Anterior cingulate cortex (tissue), 58 donors: ENCODE data around the gene MRPS26.
"Not testable (repeated sequence)": the region's sequence is repeated elsewhere in the genome, so short reads cannot be mapped to it uniquely, and the experiment has no call there.

ENCODE experiments used
- DNase-seq, 58 donors: peaks; one replicate each; lab custom pipeline; 2025; lab: John Stamatoyannopoulos, UW

The MRPS26 gene

GRCh38 chr20:3072530-3073250, 26.8 kb downstream of the MRPS26 start:
- no peak for DNase-seq

GRCh38 chr20:3073251-3073643, 27.4 kb downstream of the MRPS26 start:
- DNase-seq = not testable (repeated sequence)

DNA sequence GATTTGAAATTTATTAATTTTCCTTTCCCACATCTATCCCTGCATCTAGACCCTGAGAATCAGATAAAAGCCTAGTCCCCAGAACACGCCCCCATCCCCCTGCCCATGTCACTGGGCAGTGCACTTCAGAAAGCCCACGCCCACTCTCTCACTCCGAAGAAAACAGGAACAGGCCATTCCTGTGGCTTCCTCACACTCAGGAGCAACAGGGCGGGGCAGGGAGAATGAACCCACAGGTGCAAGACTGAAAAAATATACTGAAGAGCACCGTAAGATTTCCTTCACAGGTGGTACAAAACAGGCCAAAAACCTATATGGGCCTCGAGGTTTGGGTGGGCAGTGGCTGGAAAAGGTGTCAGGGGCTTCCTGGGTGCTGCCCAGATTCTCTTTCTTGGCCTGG, 29.0 kb downstream of the MRPS26 start:
- DNase-seq = no peak

DNA sequence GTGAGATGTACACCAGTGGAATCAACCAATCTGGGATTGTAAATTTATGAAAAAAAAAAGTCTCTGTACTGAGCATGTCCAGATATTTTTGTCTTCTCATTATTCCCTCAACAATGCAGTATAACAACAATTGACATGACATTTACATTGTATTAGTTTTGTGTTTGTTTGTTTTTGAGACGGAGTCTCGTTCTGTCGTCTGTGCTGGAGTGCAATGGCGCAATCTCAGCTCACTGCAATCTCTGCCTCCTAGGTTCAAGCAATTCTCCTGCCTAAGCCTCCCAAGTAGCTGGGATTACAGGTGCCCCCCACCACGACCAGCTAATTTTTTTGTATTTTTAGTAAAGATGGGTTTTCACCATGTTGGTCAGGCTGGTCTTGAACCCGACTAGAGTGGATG, 29.5 kb downstream of the MRPS26 start:
- DNase-seq = not testable (repeated sequence)

DNA sequence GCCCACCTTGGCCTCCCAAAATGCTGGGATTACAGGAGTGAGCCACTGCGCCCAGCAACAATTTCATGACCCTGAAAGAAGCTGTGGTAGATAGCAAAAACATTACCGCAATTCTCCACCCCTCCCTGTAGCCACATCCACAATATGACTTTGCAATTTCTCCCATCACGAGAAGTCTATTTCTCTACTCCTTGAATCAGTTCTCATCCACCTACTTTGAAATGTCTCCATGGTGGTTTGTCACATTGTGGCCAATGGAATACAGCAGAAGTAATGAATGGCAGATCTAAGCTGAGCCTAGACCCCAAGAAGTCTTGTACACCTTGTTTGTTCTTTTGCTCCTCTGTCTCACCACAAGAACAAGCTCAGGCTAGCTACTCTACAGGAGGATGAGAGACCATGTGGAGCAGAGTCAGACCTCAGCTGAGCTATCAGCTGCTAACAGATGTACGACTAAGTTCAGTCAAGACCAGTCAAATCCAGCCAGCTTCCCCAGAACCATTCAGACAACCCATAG, 31.8 kb downstream of the MRPS26 start:
- DNase-seq = no peak

DNA sequence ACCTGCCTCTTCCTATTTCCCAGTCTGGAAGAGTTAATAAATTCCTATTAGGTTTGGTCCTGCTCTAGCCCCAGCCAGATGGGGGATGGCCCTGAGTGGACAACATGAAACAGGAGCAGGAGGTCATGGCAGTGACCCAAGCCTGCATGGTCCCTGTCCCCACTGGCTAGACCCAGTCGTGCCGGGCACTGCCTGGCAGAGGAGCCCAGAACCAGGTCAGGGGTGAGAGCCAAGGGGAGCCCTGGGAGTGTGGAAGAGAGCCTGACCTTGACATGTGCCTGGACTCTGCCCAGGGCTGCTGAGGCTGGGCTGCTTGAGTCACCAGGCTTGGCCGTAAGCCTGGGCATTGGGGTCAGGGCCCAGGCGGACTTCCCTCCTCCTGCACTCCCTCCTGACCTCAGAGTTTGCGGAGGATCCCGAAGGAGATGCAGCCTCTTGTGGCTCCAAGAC, 35.1 kb downstream of the MRPS26 start:
- DNase-seq = peak in 30 of 58 donors; percentile 5 to 56 (median 24)

GRCh38 chr20:3081641-3082040, 35.8 kb downstream of the MRPS26 start:
- DNase-seq = no peak

DNA sequence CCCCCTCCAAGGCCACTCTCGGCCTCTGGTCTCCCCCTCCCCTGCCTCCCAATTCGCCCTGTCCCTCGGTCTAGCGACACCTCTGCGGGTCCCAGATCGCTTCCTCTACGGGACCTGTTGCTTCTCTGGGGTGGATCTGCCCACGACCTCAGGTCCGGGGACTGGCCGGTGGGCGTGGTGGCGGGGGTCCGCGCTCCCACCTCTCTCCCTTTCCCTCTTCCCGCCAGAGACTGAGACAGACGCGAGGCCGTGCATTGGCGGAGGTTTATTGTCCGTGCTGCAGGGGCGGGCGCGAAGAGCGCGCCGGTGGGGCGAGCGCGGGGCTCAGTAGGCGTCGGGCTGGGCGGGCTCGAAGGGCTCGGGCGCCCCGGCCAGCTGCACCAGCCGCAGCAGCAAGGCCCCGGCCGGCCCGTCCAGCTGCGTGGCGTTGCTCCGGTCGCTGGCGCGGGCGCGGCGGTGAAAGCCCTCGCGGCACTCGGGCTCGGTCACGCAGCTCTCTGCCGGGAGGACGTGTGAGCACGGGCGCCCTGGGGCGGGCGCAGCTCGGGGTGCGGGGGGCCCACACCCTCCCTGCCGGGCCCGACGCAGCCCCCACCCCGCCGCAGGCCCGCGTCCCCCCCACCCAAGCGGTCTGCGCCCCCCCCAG, 36.6 kb downstream of the MRPS26 start:
- DNase-seq = no peak

GRCh38 chr20:3082955-3083952, 37.4 kb downstream of the MRPS26 start:
- DNase-seq = no peak

DNA sequence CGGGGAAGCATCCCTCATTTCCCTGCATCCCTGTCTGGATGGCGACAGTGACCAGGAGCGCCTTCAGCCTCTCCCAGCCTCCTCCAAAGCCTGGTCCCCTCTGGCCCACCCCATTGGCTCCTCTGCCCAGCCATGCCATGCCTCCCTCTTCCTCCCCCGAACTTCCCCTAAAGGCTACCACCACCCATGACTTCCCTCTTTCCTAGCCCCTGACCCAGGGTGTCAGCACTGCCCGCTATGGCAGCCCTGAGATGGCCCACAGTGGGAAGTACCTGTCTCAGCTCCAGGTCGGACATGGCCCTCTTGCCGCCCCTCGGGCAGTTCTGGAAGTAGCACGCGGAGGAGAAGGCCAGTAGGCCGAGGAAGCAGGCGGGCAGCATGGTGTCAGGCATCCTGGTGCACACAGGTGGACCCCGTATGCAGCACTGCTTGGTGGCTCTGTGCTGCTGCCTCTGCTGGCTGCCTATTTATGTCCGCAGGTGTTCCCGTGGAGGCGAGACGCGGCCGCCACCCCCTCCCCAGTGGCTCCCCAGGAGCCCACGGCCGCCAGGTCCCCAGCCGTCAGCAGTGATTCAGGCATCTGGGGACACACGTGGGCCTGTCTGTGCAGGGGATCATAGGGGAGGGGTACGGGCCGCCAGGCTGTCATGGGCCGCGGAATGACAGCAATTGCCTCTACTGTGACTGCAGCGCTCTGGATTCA, 38.6 kb downstream of the MRPS26 start, which contains the start of gene AVP:
AVP (minus strand) TSS at position 442 of the 703 bp plus-strand sequence; CDS start at position 392, 50 bp downstream.
- no peak for DNase-seq

DNA sequence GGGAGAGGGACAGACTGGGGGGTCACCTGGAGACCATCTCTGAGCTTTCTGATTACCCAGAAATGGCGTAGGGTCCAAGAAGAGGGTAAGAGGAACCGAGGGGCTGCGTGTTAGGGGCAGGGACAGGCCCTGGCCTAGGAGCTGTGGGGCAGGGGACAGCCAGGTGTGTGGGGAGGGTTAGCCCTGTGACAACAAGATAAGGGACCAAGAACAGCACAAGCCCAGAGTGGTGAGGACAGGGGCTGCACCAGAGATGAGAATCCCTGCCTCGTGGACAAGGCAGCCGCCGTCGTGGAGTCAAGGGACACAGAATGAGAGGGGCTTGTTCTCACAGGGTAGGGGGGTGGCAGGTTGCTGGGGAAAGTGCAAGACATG, 39.1 kb downstream of the MRPS26 start:
- DNase-seq = no peak

- DNase-seq = no peak
Measured at GRCh38 chr20:3085571-3086072, 39.8 kb downstream of the MRPS26 start.

DNA sequence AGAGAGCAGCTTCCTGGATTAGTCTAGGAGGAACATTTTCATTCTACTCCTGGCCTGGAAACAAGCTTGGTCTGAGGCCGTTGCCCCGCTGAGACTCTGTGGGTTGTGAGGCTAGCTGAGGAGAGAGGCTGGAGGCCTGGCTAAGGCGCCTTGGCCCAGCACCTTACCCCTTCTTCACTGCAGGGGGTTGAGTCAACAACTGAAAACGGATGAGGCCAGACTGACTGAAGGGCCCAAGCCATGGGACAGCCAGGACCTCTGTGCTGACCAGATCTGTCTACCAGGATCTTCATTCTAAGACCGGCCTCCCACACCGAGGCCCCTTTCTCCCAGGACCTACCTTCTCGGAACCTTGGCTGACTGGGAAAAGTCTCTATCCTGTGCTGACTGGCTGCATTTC, 42.2 kb downstream of the MRPS26 start:
- DNase-seq = no peak

DNA sequence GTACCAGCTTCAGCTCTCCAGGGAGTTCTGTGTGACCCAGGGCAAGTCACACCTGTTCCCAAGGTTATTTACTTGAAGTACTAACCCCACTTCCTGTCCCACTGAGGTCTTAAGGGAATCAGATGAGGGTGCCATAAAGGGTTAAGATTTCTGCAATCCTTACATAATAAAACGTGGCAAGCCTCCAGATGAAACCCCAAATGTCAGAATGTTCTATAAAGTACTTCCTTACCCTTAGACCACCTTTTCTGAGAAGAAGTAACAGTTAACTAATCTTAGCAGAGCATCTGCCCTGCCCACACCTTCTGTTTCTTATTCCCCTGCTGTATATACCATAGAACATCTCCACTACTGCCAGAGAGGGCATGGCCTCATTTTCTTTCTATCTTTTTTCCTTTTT, 44.7 kb downstream of the MRPS26 start:
- no peak for DNase-seq

DNA sequence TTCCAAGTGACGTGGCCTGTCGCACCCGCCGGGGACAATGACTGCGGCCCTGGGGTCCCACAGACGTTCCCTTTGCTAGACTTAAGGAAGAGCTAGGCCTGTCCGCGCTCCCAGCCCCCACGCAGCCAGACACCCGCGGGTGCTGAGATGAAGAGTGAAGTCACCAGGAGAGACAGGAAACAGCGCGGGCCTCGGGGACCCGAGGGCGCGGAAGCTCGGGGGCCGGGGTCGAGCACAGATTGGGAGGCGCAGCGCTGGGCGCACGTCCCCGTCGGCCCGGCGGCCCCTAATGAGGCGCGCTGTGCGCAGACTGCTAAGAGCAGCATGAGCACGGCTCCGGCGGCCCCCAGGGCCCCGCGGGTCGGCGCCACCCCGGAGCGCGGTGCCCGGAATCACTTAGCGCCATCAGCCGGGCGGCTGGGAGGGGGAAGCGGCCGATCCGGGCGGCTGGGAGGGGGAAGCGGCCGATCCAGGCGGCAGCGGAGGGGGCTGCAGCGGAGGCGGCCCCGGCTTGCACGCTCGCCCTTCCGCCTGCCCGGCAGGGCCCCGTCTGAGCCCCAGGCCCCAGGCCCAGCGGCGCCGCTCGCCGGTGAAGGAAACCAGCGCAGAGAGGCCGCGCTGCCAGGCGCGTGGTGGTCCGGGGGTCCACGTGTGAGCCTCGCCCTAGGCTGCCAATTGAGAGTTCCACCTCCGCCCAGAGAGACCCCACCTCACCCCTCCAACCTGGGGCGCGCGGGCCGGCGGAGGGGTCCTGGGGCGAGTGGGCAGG, 46.9 kb downstream of the MRPS26 start:
- no peak for DNase-seq

GRCh38 chr20:3093861-3094361, 48.1 kb downstream of the MRPS26 start:
- DNase-seq = no peak

DNA sequence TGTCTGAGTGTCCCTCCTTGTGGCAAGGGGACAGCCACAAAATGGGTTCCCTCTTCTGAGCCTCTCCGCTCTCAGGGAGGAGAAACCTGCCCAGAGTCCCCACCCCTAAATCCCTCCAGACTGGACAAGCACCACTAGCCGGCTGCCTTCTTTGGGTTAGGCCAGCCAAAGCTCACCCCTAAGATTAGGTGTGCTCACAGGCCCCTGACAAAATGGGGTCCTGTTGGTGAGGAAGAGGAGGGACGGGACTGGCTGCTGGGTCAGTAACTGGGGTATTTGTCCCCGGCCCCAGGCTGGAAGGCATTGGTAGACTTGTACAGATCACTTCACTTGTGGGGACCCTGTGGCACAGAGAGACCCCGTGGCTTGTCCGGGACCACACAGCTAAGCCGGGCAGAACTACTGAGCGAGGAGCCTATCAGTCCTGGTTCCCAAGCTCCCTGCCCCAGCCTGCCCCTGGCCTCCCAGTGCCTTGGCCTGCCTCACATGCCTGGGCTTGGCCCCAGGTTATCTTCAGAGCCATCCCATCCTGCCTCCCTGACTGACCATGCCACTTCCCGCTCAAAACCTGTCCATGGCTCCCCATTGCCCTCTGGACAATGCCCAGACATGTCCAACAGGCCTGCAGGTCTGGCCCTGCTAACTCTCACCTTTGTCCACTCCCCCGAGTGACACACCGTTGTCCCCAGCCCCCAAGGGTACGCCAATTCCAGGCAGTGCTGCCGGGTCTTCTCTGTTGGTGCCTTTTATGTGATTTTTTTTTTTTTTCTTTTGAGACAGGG, 49.2 kb downstream of the MRPS26 start:
- no peak for DNase-seq
